Naive thymus-derived CD4-positive, alpha-beta T cell (primary cell): Measurements from ENCODE around the gene CCDC170. TPM values are rescaled to one million over a fixed set of nuclear protein-coding genes. Genes with fewer than 3 reads are reported as not detected.

ENCODE experiments used
- ATAC-seq: fragments of 150-1000 bp; cut with Tn5 transposase; 2 replicates; pipeline ENCODE4 v1.10.0; 2021; ENCODE audit warnings: mild to moderate bottlenecking, moderate library complexity
- CTCF ChIA-PET: fragments of 350-600 bp; sonication (Branson Sonifier 250); formaldehyde crosslinking; loops from one replicate; lab custom pipeline; 2021; ENCODE audit warnings: antibody characterized with exemption; lab: Charles Lee
- POLR2A ChIA-PET: fragments of 350-600 bp; sonication (Branson Sonifier 250); formaldehyde crosslinking; loops from one replicate; lab custom pipeline; 2021; ENCODE audit warnings: antibody characterized with exemption, inconsistent platforms; lab: Charles Lee
- DNase-seq, 9 donors: peaks; one replicate each; pipeline versions ENCODE4 v3.0.0 to v3.0.0-alpha.2; 2020 to 2022; ENCODE audit warnings: mixed read lengths in 1 of 9
- H3K27ac ChIP-seq: one replicate; pipeline ENCODE4 v1.7.0; 2013; ENCODE audit warnings: mild to moderate bottlenecking, low read depth, low read length, moderate library complexity
- H3K27me3 ChIP-seq, 2 donors: one replicate each; pipeline ENCODE4 v1.7.0; 2013; ENCODE audit warnings: low read length in 2 of 2, mild to moderate bottlenecking in 2 of 2, moderate library complexity in 2 of 2; ENCODE audit not compliant: control insufficient read depth in 2 of 2, insufficient read depth in 2 of 2
- H3K36me3 ChIP-seq, 3 experiments: 1 replicate in 2 of 3; 2 replicates in 1 of 3; pipeline ENCODE4 v1.7.0; 2013; ENCODE audit warnings: low read length in 3 of 3, mild to moderate bottlenecking in 3 of 3, moderate library complexity in 1 of 3; ENCODE audit not compliant: insufficient read depth in 3 of 3, control insufficient read depth in 2 of 3
- H3K4me1 ChIP-seq, 2 donors: one replicate each; pipeline ENCODE4 v1.7.0; 2013; ENCODE audit warnings: low read length in 2 of 2, mild to moderate bottlenecking in 2 of 2, moderate library complexity in 1 of 2; ENCODE audit not compliant: control insufficient read depth in 2 of 2, insufficient read depth in 2 of 2
- H3K4me3 ChIP-seq: 2 replicates; pipeline ENCODE4 v1.7.0; 2013; ENCODE audit warnings: mild to moderate bottlenecking, low read length
- H3K9me3 ChIP-seq, 3 experiments: 1 replicate in 2 of 3; 2 replicates in 1 of 3; pipeline ENCODE4 v1.7.0; 2013; ENCODE audit warnings: low read length in 3 of 3; ENCODE audit not compliant: control insufficient read depth in 2 of 3
- H3K27ac Mint-ChIP-seq, 9 donors: one replicate each; pipeline ENCODE4 v1.8.0; 2020 to 2022; ENCODE audit warnings: mixed read lengths in 9 of 9, mild to moderate bottlenecking in 8 of 9, moderate library complexity in 5 of 9, inconsistent platforms in 2 of 9
- H3K27me3 Mint-ChIP-seq, 5 donors: one replicate each; pipeline ENCODE4 v1.8.0; 2021 to 2022; ENCODE audit warnings: mixed read lengths in 5 of 5, mild to moderate bottlenecking in 1 of 5
- H3K36me3 Mint-ChIP-seq, 5 donors: one replicate each; pipeline ENCODE4 v1.8.0; 2020 to 2022; ENCODE audit warnings: mixed read lengths in 5 of 5, mild to moderate bottlenecking in 3 of 5, inconsistent platforms in 1 of 5
- H3K4me1 Mint-ChIP-seq, 7 donors: one replicate each; pipeline ENCODE4 v1.8.0; 2020 to 2022; ENCODE audit warnings: mixed read lengths in 7 of 7, mild to moderate bottlenecking in 3 of 7, inconsistent platforms in 1 of 7
- H3K4me3 Mint-ChIP-seq, 10 donors: one replicate each; pipeline ENCODE4 v1.8.0; 2020 to 2022; ENCODE audit warnings: mild to moderate bottlenecking in 10 of 10, mixed read lengths in 10 of 10, moderate library complexity in 6 of 10, inconsistent platforms in 2 of 10
- H3K9me3 Mint-ChIP-seq, 11 donors: one replicate each; pipeline ENCODE4 v1.8.0; 2020 to 2022; ENCODE audit warnings: mixed read lengths in 11 of 11, mild to moderate bottlenecking in 4 of 11, inconsistent platforms in 1 of 11, moderate library complexity in 1 of 11
- intact Hi-C, 2 donors: fragments of 100-400 bp; cut with micrococcal nuclease; formaldehyde crosslinking; loops; one replicate each; pipeline ENCODE4 v1.15.1; 2023
- polyA plus RNA-seq, 2 donors: library from polyadenylated mRNA; unstranded; fragments of 300-500 nt; fragmentation: Illumina TruSeq; gene quantifications; one replicate each; pipeline ENCODE4 v1.2.3, GENCODE V29; 2021
- total RNA-seq, 6 experiments: library from RNA in 5 of 6; stranded (reverse) in 5 of 6; gene quantifications; 1 replicate in 5 of 6; 2 replicates in 1 of 6; pipeline ENCODE4 v1.2.3 and lab custom pipeline; 2021 to 2026

CCDC170 gene
- total and polyA plus RNA-seq, 7 experiments from 2014 or later: 0.56 TPM; not detected in 5

DNA sequence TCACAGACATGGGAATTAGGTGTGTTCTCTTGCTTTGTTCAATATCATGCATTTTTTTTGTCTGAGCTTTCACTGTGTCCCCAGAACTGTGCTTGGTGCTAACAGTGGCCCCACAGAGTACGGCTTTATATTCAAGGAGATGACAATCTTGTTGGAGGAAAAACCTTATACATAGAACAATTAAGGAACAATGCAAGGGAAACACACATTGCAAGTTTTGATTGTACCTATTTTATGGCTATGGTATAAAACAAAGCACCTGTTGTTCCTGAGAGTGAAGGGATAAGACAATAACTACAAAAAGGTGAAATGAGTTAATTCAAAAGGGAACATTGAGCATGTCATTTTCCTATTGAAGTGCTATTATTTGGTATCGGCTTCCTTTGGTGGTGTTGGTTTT lies 169.7 kb downstream of the CCDC170 start:
- Mint-ChIP-seq H3K27me3 (peaks cover 8 to 32% (median 17%) of the 10 kb centered on the region in 5 donors), H3K9me3 (no peaks in the 10 kb centered on the region), H3K36me3 (no peaks in the 10 kb centered on the region), H3K4me1 (no peaks in the 10 kb centered on the region), H3K4me3 (no peak overlapping the region), H3K27ac (no peak overlapping the region)
- Histone ChIP-seq H3K9me3 (no peaks in the 10 kb centered on the region), H3K4me3 (no peak overlapping the region), H3K36me3 (no peaks in the 10 kb centered on the region), H3K27me3 (peaks cover 0 to 3% of the 10 kb centered on the region in 2 donors), H3K27ac (no peak overlapping the region), H3K4me1 (no peaks in the 10 kb centered on the region)
- CTCF ChIA-PET: interaction anchor here (0.8 kb wide), 1 partner anchor 25 kb away, joined by 3 read pairs; no protein-coding TSS in a partner anchor
- intact Hi-C loops: no loop called here
- POLR2A ChIA-PET: no interaction called here
- DNase-seq (no peak), ATAC-seq (no peak)

DNA sequence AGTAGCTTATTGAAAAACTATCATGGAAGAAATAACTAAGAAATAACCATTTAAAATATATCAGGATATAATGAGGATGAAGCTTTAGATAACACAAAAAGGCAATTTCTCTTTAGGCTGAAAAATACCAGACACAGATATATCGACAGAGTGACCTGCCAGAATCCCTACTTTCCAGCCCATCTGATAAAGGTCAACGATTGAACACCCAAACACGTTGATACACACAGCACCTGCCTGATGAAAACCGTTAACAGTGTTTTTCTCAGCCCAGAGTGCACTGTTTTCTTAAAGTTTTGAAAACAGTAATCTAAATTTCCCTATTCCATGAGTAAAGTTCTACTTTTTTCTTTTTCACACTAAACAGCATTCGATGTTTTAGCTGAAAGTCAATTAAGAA lies 170.6 kb downstream of the CCDC170 start:
- Mint-ChIP-seq H3K4me3 (no peak overlapping the region), H3K4me1 (no peaks in the 10 kb centered on the region), H3K36me3 (no peaks in the 10 kb centered on the region), H3K9me3 (no peaks in the 10 kb centered on the region), H3K27me3 (peaks cover 8 to 29% (median 22%) of the 10 kb centered on the region in 5 donors), H3K27ac (no peak overlapping the region)
- intact Hi-C loops: no loop called here
- ChIA-PET POLR2A (no interaction called here), CTCF (no interaction called here)
- Histone ChIP-seq H3K9me3 (no peaks in the 10 kb centered on the region), H3K4me1 (no peaks in the 10 kb centered on the region), H3K36me3 (no peaks in the 10 kb centered on the region), H3K27me3 (peaks cover 0 to 3% of the 10 kb centered on the region in 2 donors), H3K27ac (no peak overlapping the region), H3K4me3 (no peak overlapping the region)
- ATAC-seq (no peak), DNase-seq (no peak)

DNA sequence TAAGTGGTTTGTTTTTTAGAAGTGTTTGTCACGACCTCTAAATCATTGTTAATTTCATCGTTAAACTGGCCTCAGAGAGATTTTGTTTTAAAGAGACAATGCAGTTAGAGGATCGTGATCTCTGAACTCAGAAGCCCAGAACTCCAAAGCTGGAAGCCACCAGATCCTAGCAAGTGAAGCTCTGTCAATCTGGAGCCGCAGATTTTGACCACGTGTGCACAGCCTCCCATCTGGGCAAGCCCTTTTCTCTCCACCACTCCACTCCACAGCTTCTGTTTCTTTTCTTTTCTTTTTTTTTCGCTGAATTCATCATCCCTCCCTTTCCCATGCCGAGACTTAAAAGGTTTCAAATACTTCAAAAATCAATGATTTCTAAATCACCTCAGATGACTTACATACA lies 171.5 kb downstream of the CCDC170 start:
- Histone ChIP-seq H3K27me3 (peaks cover 0 to 3% of the 10 kb centered on the region in 2 donors), H3K9me3 (no peaks in the 10 kb centered on the region), H3K27ac (no peak overlapping the region), H3K4me1 (no peaks in the 10 kb centered on the region), H3K36me3 (no peaks in the 10 kb centered on the region), H3K4me3 (no peak overlapping the region)
- Mint-ChIP-seq H3K4me3 (no peak overlapping the region), H3K27me3 (peaks cover 8 to 29% (median 22%) of the 10 kb centered on the region in 5 donors), H3K9me3 (no peaks in the 10 kb centered on the region), H3K36me3 (no peaks in the 10 kb centered on the region), H3K27ac (no peak overlapping the region), H3K4me1 (no peaks in the 10 kb centered on the region)
- CTCF ChIA-PET: interaction anchor here (0.5 kb wide), 1 partner anchor 327 kb away, joined by 3 read pairs; no protein-coding TSS in a partner anchor
- intact Hi-C loops: no loop called here
- POLR2A ChIA-PET: no interaction called here
- DNase-seq: no peak
- no peak for ATAC-seq

GRCh38 chr6:151666526-151666925 lies 172.7 kb downstream of the CCDC170 start:
- H3K27me3 Mint-ChIP-seq: peaks cover 9 to 29% (median 22%) of the 10 kb centered on the region in 5 donors
- Histone ChIP-seq H3K27ac (no peak overlapping the region), H3K9me3 (no peaks in the 10 kb centered on the region), H3K4me1 (no peaks in the 10 kb centered on the region), H3K36me3 (no peaks in the 10 kb centered on the region), H3K4me3 (no peak overlapping the region), H3K27me3 (peaks cover 0 to 3% of the 10 kb centered on the region in 2 donors)
- no peaks in the 10 kb centered on the region for H3K4me1 Mint-ChIP-seq
- H3K9me3 Mint-ChIP-seq: peaks cover 0 to 5% (median 0%) of the 10 kb centered on the region in 11 donors
- ChIA-PET CTCF (no interaction called here), POLR2A (no interaction called here)
- ATAC-seq: no peak
- no peaks in the 10 kb centered on the region for H3K36me3 Mint-ChIP-seq
- H3K4me3 Mint-ChIP-seq: no peak overlapping the region
- intact Hi-C loops: no loop called here
- no peak overlapping the region for H3K27ac Mint-ChIP-seq
- no peak for DNase-seq

GRCh38 chr6:151669208-151669560 lies 175.4 kb downstream of the CCDC170 start:
- Histone ChIP-seq H3K4me3 (no peak overlapping the region), H3K27me3 (no peaks in the 10 kb centered on the region), H3K36me3 (no peaks in the 10 kb centered on the region), H3K9me3 (no peaks in the 10 kb centered on the region), H3K27ac (no peak overlapping the region), H3K4me1 (no peaks in the 10 kb centered on the region)
- ChIA-PET POLR2A (no interaction called here), CTCF (no interaction called here)
- H3K27ac Mint-ChIP-seq: no peak overlapping the region
- H3K27me3 Mint-ChIP-seq: peaks cover 5 to 20% (median 13%) of the 10 kb centered on the region in 5 donors
- intact Hi-C loops: no loop called here
- no peaks in the 10 kb centered on the region for H3K4me1 Mint-ChIP-seq
- H3K36me3 Mint-ChIP-seq: no peaks in the 10 kb centered on the region
- peaks cover 0 to 5% (median 0%) of the 10 kb centered on the region in 11 donors for H3K9me3 Mint-ChIP-seq
- ATAC-seq (no peak), DNase-seq (no peak)
- H3K4me3 Mint-ChIP-seq: no peak overlapping the region

GRCh38 chr6:151670116-151670515 lies 176.3 kb downstream of the CCDC170 start:
- no peaks in the 10 kb centered on the region for H3K9me3 ChIP-seq
- H3K4me1 Mint-ChIP-seq: no peaks in the 10 kb centered on the region
- H3K27ac ChIP-seq: no peak overlapping the region
- no peak overlapping the region for H3K4me3 Mint-ChIP-seq
- H3K27me3 ChIP-seq: no peaks in the 10 kb centered on the region
- no peaks in the 10 kb centered on the region for H3K4me1 ChIP-seq
- no peak for ATAC-seq
- H3K9me3 Mint-ChIP-seq: peaks cover 0 to 5% (median 0%) of the 10 kb centered on the region in 11 donors
- intact Hi-C loops: no loop called here
- no peak overlapping the region for H3K4me3 ChIP-seq
- no peak overlapping the region for H3K27ac Mint-ChIP-seq
- no peak for DNase-seq
- H3K36me3 ChIP-seq: no peaks in the 10 kb centered on the region
- no peaks in the 10 kb centered on the region for H3K36me3 Mint-ChIP-seq
- ChIA-PET CTCF (no interaction called here), POLR2A (no interaction called here)
- peaks cover 5 to 19% (median 13%) of the 10 kb centered on the region in 5 donors for H3K27me3 Mint-ChIP-seq
